ENCODE data around the gene PSMG3.
A peak's percentile ranks its signal among the peaks of the same experiment; 100 is the strongest.

Gene PSMG3

GRCh38 chr7:1558181-1558811 lies 11.5 kb downstream of the PSMG3 start:
- DNase-seq (ENCODE audit: low read depth) = no peak
- TF ChIP-seq CTCF (conservative IDR thresholded peaks at IDR 0.05; ENCODE audit: low read depth, low read length) = peak; percentile 25
- H3K4me3 ChIP-seq (ENCODE audit: low read length) = no peak overlapping the region

- no peak for DNase-seq (ENCODE audit: low read depth)
- H3K4me3 ChIP-seq (ENCODE audit: low read length) = no peak overlapping the region
- no peak for TF ChIP-seq CTCF (conservative IDR thresholded peaks at IDR 0.05; ENCODE audit: low read depth, low read length)
These were observed 12.1 kb downstream of the PSMG3 start for GRCh38 chr7:1557771-1558170.

GRCh38 chr7:1557006-1557405 lies 12.8 kb downstream of the PSMG3 start:
- no peak overlapping the region for H3K4me3 ChIP-seq (ENCODE audit: low read length)
- no peak for TF ChIP-seq CTCF (conservative IDR thresholded peaks at IDR 0.05; ENCODE audit: low read depth, low read length)
- no peak for DNase-seq (ENCODE audit: low read depth)

- DNase-seq (ENCODE audit: low read depth) = no peak
- peak; percentile 64 for TF ChIP-seq CTCF (conservative IDR thresholded peaks at IDR 0.05; ENCODE audit: low read depth, low read length)
- no peak within 1 kb of the TSS for H3K4me3 ChIP-seq (ENCODE audit: low read length)
These were observed 13.9 kb downstream of the PSMG3 start, which contains the start of gene TMEM184A for GRCh38 chr7:1555813-1556543. TSS of gene TMEM184A (minus strand) at chr7:1556205. CDS start at chr7:1555484, 721 bp downstream.

GRCh38 chr7:1555046-1555812 lies 14.6 kb downstream of the PSMG3 start:
- no peak overlapping the region for H3K4me3 ChIP-seq (ENCODE audit: low read length)
- no peak for DNase-seq (ENCODE audit: low read depth)
- peak; percentile 5 for TF ChIP-seq CTCF (conservative IDR thresholded peaks at IDR 0.05; ENCODE audit: low read depth, low read length)

GRCh38 chr7:1554333-1555045 lies 15.3 kb downstream of the PSMG3 start:
- no peak for DNase-seq (ENCODE audit: low read depth)
- H3K4me3 ChIP-seq (ENCODE audit: low read length) = no peak overlapping the region
- TF ChIP-seq CTCF (conservative IDR thresholded peaks at IDR 0.05; ENCODE audit: low read depth, low read length) = no peak

Measured in retinal pigment epithelial cell (primary cell).